PC-9 (cell line): Measurements from ENCODE around the gene TMEM59L. TPM values are rescaled to one million over a fixed set of nuclear protein-coding genes. Genes with fewer than 3 reads are reported as not detected.
A peak's percentile ranks its signal among the peaks of the same experiment; 100 is the strongest.

ENCODE experiments used
- BruUV-seq: library from RNA; stranded (reverse); fragments of 400-500 nt; replicated peaks from 2 replicates; lab custom pipeline; 2021; lab: Mats Ljungman, UMichigan
- CTCF ChIA-PET: fragments of 300-600 bp; sonication (Branson Sonifier 250); formaldehyde crosslinking; loops from one replicate; lab custom pipeline; 2022; ENCODE audit warnings: antibody characterized with exemption; lab: Charles Lee
- POLR2A ChIA-PET: fragments of 300-600 bp; sonication (Branson Sonifier 250); formaldehyde crosslinking; loops from one replicate; lab custom pipeline; 2022; ENCODE audit warnings: antibody characterized with exemption; ENCODE audit not compliant: unreplicated experiment; lab: Charles Lee
- DNase-seq, 2 experiments: peaks; one replicate each; pipeline versions ENCODE4 v3.0.0 to v3.0.0-alpha.2; 2015 to 2022; ENCODE audit warnings: mixed read lengths in 1 of 2
- H2AFZ ChIP-seq: fragments of 200-600 bp; sonication (generic); 2 replicates; pipeline ENCODE4 v1.8.1; 2017; ENCODE audit warnings: antibody characterized with exemption
- H3F3A ChIP-seq: fragments of 200-600 bp; sonication (generic); 2 replicates; pipeline ENCODE4 v1.8.1; 2017; ENCODE audit warnings: antibody characterized with exemption, mild to moderate bottlenecking, low read depth; ENCODE audit not compliant: insufficient read depth
- H3K27ac ChIP-seq: fragments of 200-600 bp; sonication (generic); 2 replicates; pipeline ENCODE4 v1.6.1; 2016; ENCODE audit warnings: mixed run types
- H3K27me3 ChIP-seq: fragments of 200-600 bp; sonication (generic); 2 replicates; pipeline ENCODE4 v1.6.1; 2016; ENCODE audit warnings: low read depth, mixed run types; ENCODE audit not compliant: insufficient read depth
- H3K36me3 ChIP-seq: fragments of 200-600 bp; sonication (generic); 2 replicates; pipeline ENCODE4 v1.6.1; 2016; ENCODE audit warnings: low read depth, mixed run types
- H3K4me1 ChIP-seq: fragments of 200-600 bp; sonication (generic); replicated peaks from 2 replicates; pipeline ENCODE4 v1.6.1; 2016; ENCODE audit warnings: mixed run types; ENCODE audit not compliant: insufficient read depth
- H3K4me2 ChIP-seq: fragments of 200-600 bp; sonication (generic); 2 replicates; pipeline ENCODE4 v1.6.1; 2017; ENCODE audit warnings: mixed run types
- H3K4me3 ChIP-seq: fragments of 200-600 bp; sonication (generic); 2 replicates; pipeline ENCODE4 v1.6.1; 2016; ENCODE audit warnings: mixed run types
- H3K79me2 ChIP-seq: fragments of 200-600 bp; sonication (generic); 2 replicates; pipeline ENCODE4 v1.6.1; 2017; ENCODE audit warnings: low read depth, mixed run types
- H3K9me2 ChIP-seq: fragments of 200-600 bp; sonication (generic); 2 replicates; pipeline ENCODE4 v1.8.1; 2017; ENCODE audit warnings: mild to moderate bottlenecking; ENCODE audit not compliant: insufficient read depth
- H3K9me3 ChIP-seq: fragments of 200-600 bp; sonication (generic); 2 replicates; pipeline ENCODE4 v1.8.1; 2016; ENCODE audit warnings: low read depth; ENCODE audit not compliant: insufficient read depth
- H4K20me1 ChIP-seq: fragments of 200-600 bp; sonication (generic); 2 replicates; pipeline ENCODE4 v1.8.1; 2017; ENCODE audit not compliant: insufficient read depth
- CTCF ChIP-seq: fragments of 200-600 bp; sonication (generic); conservative IDR thresholded peaks from 2 replicates; pipeline ENCODE4 v1.6.1; 2017; ENCODE audit warnings: mixed run types, antibody characterized with exemption, mild to moderate bottlenecking, moderate library complexity
- EZH2 ChIP-seq: fragments of 200-600 bp; sonication (generic); IDR thresholded peaks from 2 replicates; pipeline ENCODE4 v1.8.0; 2017; ENCODE audit warnings: antibody characterized with exemption, low read depth
- intact Hi-C: fragments of 100-400 bp; cut with micrococcal nuclease; formaldehyde crosslinking; loops from one replicate; pipeline ENCODE4 v1.10.0; 2022; ENCODE audit not compliant: unreplicated experiment
- total RNA-seq: library from RNA; stranded (reverse); gene quantifications from 2 replicates; pipeline ENCODE4 v1.2.3, GENCODE V29; 2021

The TMEM59L gene
- total RNA-seq, 1 experiment from 2014 or later: 0.65 TPM

- Histone ChIP-seq H3K27me3 (no peaks in the 10 kb centered on the region), H3K9me2 (no peaks in the 10 kb centered on the region), H3K36me3 (no peaks in the 10 kb centered on the region; the same call in 1 of the 2 replicates), H3K4me1 (peaks cover 10% of the 10 kb centered on the region; the same call in 1 of the 2 replicates), H3K4me2 (peak overlapping the region; percentile 80), H4K20me1 (no peaks in the 10 kb centered on the region), H3K79me2 (peaks cover 11% of the 10 kb centered on the region; the same call in 1 of the 2 replicates), H3K27ac (no peak overlapping the region), H2AFZ (peak overlapping the region; percentile 61), H3K4me3 (peak overlapping the region; percentile 54; the same call in 1 of the 2 replicates), H3F3A (peaks cover 46% of the 10 kb centered on the region; the same call in 1 of the 2 replicates), H3K9me3 (no peaks in the 10 kb centered on the region)
- BruUV-seq: no TSS peak
- POLR2A ChIA-PET: no interaction called here
- TF ChIP-seq CTCF (no peak), EZH2 (no peak)
- CTCF ChIA-PET: interaction anchor here (1.6 kb wide), 1 partner anchor 252 kb away, joined by 6 read pairs; no protein-coding TSS in a partner anchor
- DNase-seq: no peak
- intact Hi-C loops: loop anchor here (5.0 kb wide), 1 partner anchor 252 kb away; no protein-coding TSS in a partner anchor
Observed at GRCh38 chr19:18594824-18595373, 17.8 kb upstream of the TMEM59L start.

- H4K20me1 ChIP-seq: no peaks in the 10 kb centered on the region
- POLR2A ChIA-PET: no interaction called here
- H3F3A ChIP-seq: peaks cover 41% of the 10 kb centered on the region; the same call in 1 of the 2 replicates
- H3K4me1 ChIP-seq: peaks cover 7% of the 10 kb centered on the region; the same call in 1 of the 2 replicates
- intact Hi-C loops: no loop called here
- H3K9me3 ChIP-seq: no peaks in the 10 kb centered on the region
- no peak overlapping the region for H2AFZ ChIP-seq
- no peak for DNase-seq
- H3K27me3 ChIP-seq: no peaks in the 10 kb centered on the region
- H3K79me2 ChIP-seq: peaks cover 5% of the 10 kb centered on the region; the same call in 1 of the 2 replicates
- no peaks in the 10 kb centered on the region for H3K9me2 ChIP-seq
- H3K4me3 ChIP-seq: no peak overlapping the region
- no TSS peak for BruUV-seq
- no peak overlapping the region for H3K4me2 ChIP-seq
- CTCF ChIA-PET: interaction anchor here (1.6 kb wide), 1 partner anchor 252 kb away, joined by 6 read pairs; no protein-coding TSS in a partner anchor
- H3K27ac ChIP-seq: no peak overlapping the region
- no peaks in the 10 kb centered on the region; the same call in 1 of the 2 replicates for H3K36me3 ChIP-seq
- no peak for TF ChIP-seq CTCF
- no peak for TF ChIP-seq EZH2
Observed at GRCh38 chr19:18595475-18595874, 17.2 kb upstream of the TMEM59L start.

GRCh38 chr19:18596752-18597157, 15.9 kb upstream of the TMEM59L start:
- H2AFZ ChIP-seq: no peak overlapping the region
- POLR2A ChIA-PET: no interaction called here
- DNase-seq: no peak
- no peaks in the 10 kb centered on the region for H3K9me2 ChIP-seq
- intact Hi-C loops: no loop called here
- H3K27ac ChIP-seq: no peak overlapping the region
- no peaks in the 10 kb centered on the region for H3K9me3 ChIP-seq
- no peak overlapping the region for H3K4me2 ChIP-seq
- H3K27me3 ChIP-seq: no peaks in the 10 kb centered on the region
- H3K36me3 ChIP-seq: no peaks in the 10 kb centered on the region
- H3K4me3 ChIP-seq: no peak overlapping the region
- TF ChIP-seq CTCF (no peak), EZH2 (no peak)
- H4K20me1 ChIP-seq: no peaks in the 10 kb centered on the region
- H3K79me2 ChIP-seq: no peaks in the 10 kb centered on the region
- H3F3A ChIP-seq: peaks cover 38% of the 10 kb centered on the region; the same call in 1 of the 2 replicates
- CTCF ChIA-PET: no interaction called here
- H3K4me1 ChIP-seq: peaks cover 7% of the 10 kb centered on the region; the same call in 1 of the 2 replicates
- BruUV-seq: no TSS peak
